ENCODE measurements around the gene ZNF276.

DNA sequence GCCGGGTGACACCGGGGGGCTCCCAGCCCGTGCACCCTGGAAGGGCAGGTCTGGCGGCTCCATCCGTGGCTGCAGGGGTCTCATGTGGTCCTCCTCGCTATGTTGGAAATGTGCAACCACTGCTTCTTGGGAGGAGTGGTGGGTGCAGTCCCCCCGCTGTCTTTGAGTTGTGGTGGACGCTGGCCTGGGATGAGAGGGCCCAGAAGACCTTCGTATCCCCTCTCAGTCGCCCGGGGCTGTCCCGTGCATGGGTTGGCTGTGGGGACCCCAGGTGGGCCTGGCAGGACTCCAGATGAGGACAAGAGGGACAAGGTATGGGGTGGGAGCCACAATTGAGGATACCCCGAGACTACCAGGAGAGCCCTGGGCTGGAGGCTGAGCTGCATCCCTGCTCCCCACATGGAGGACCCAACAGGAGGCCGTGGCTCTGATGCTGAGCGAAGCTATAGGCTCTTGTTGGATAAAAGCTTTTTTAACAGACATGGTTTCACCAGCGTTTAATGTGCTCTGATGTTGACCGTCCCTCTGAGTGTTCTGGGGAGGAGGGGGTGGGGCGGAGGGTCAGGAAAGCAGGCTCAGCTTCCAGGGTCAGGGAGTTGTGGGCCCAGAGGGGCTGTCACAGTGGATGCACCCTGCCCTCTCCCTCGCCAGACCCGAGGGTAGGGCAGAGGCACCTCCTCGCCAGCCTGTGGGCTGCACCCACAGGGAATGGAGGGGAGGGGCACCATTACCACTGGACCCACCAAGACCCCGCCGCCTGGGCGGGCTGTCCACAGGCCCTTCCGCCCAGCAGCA, 25.3 kb upstream of the ZNF276 start:
- no peak for TF ChIP-seq POLR2A (IDR thresholded peaks at IDR 0.05)
- TF ChIP-seq CTCF (IDR thresholded peaks at IDR 0.05): no peak
